Activated CD4-positive, alpha-beta T cell treated with anti-CD3 and anti-CD28 coated beads, Interleukin-2, Interleukin-6, amounts not matched to agents 100 ng/mL and 50 ng/mL, durations not matched to agents 16 hours and 8 hours (primary cell): ENCODE measurements around the gene VTCN1.

Experiments used
- DNase-seq: peaks from one replicate; pipeline ENCODE4 v3.0.0-alpha.2; 2020

The VTCN1 gene

DNA sequence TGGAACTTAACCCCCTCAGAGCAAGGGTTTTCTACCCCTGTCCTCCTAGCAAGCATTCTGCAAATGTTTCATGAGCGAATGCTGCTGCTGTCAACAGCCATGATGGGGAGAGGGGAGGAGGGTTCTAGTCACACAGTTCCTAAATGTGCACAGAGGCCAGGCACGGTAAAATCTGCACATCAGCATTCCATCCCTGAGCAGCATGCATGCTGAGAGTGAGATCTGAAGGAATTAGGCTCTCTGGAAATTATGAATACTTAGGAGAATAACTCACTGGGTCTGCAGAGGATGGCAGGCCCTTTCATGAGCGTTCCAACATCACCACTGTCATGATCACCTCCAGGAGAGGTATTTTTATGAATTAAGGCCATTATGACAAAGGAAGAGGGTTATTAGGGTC, 2.1 kb downstream of the VTCN1 start:
- DNase-seq, result no peak

GRCh38 chr1:117205368-117205767, 5.4 kb downstream of the VTCN1 start:
- no peak for DNase-seq

DNA sequence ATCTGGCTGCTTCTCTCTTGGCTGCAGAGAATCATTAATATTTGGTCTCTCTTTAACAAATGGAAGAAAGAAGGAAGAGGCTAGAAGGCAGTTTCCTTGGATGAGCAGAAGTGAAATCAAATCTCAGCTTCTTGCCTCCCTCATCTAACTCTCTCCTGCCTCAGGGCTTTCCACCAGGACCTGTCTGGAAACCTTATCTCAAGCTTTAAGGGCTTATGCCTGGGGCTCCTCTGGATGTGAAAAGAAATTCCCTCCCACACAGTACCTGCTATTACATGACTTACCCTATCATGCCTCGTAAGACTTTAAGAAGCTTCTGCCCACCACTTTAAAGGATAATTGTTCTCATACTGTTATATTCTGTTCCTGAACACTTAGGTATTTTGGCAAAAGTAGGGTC, 8.9 kb downstream of the VTCN1 start:
- DNase-seq, result no peak

- no peak for DNase-seq
These were observed 12.6 kb downstream of the VTCN1 start for GRCh38 chr1:117198097-117198496.

- DNase-seq, result no peak
These were observed 21.0 kb downstream of the VTCN1 start for GRCh38 chr1:117189726-117190125.

DNA sequence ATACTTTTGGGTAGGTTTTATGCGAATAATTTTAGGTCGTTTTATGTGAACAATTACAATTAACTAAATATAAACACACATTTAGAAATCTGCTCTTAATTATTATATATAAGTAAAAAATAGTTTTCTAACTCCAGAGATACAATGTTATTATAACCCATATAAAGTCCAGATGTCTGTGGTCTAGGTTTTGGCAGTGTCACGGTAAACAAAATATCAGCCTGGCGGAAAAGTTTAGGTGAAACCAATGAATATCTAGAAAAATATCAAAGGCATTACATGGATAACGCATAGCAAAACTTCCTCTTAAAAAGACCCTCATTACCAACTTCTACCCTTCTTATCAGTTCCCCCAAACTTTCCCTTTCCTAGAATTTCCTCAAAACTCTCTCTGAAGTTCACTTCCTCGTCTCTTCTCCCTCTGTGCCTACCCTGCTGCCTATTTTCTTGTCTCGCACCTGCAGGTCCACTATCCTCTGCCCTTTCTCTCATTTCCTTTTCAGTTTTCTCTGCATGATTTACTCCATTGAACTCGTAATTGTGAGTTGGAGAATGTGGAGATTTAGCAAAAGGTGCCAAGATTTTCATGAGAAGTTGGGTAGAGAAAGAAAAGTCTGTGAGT, 21.8 kb downstream of the VTCN1 start:
- DNase-seq, result no peak

- no peak for DNase-seq
These were observed 22.4 kb downstream of the VTCN1 start for GRCh38 chr1:117188170-117188815.

GRCh38 chr1:117183112-117183511, 27.6 kb downstream of the VTCN1 start:
- DNase-seq, result no peak

GRCh38 chr1:117182319-117182718, 28.4 kb downstream of the VTCN1 start:
- DNase-seq, result no peak

DNA sequence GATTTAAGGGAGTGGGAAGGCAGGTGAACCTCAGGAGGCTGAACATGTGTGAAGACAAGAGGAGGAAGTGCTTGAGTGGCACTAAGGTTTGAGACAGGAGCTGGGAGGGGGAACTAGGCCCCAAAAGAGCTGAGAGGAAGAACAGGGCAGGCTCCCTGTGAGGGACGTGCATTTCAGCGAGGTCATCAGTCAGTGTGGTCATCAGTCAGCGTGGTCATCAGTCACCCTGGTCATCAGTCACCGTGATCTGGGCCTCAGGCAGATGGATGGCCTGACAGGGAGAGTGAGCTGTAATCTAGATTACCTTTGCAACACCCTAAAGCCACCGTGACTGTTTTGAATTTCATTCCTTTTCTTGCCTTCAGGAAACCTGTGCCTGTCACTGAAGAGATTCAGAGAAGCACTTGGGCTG, 29.1 kb downstream of the VTCN1 start:
- DNase-seq, result no peak

DNA sequence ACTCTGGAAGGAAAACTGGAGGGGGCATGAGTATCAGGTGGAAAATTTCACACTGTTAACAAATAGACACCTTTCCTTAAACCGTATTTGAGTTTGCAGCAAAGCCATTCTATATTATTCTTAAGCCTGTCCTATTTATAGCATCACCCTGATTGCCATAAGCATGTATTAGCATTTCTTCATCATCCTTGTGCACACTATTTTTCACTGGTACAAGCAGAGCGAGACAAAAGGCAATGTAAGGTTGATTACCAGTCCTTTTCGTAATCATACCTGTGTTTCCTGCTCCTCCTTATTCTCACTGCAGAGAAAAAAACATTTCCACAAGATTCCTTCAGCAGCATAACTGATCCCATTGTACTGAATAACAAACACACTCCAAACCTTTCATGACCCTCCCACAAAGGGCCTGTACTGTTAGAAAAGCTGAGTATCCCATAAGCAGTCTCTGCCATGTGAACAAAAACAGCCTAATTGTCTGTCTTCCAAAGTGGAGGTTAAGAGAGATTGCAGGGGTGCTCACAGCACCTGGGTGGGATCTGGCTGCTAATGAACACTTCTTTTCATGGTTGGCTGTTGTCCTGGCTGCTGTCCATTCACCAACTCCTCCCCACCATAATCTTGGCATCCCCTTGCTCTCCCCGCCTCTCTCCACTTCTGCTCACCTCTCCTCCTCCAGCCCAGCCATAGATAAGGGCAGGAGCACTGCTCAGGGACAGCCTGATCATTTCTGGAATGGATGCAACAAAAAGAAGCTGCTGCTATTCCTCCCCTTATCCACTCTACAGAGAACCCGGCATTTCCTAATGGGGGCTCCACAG, 30.4 kb downstream of the VTCN1 start:
- DNase-seq, result no peak

DNA sequence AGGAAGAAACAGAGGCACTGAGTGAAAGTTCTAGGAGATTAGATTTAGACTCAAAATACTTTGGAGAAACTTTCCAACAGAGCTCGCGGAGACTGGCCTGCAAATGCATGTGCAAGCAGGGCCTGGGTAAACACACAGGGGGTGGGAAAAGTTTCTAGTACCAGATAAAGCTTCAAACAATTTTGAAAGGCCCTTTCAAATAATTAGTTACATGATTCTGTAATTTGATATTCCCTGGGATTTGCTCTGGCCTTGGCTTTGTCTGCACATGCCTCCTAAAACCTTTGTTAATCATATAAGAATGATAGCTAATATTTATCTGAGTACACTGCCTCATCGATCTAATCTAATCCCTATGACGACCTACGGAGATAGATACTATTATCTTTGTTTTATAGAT, 31.3 kb downstream of the VTCN1 start:
- DNase-seq, result no peak

DNA sequence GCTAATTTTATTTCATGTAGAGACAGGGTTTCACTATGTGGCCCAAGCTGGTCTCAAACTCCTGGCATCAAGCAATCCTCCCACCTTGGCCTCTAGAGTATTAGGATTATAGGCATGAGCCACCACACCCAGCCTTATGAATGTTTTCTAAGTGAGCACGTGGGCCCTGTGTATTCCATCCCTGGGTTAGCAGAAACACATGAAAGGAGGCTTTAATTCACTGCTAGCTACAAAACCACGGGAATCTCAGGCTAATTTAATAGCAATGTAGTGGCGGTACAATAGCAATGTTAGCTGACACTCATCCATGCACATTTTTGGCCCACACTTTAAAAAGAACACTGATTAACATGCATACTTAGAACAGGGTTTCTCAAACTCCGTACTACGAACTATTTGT, 32.0 kb downstream of the VTCN1 start:
- DNase-seq, result no peak

DNA sequence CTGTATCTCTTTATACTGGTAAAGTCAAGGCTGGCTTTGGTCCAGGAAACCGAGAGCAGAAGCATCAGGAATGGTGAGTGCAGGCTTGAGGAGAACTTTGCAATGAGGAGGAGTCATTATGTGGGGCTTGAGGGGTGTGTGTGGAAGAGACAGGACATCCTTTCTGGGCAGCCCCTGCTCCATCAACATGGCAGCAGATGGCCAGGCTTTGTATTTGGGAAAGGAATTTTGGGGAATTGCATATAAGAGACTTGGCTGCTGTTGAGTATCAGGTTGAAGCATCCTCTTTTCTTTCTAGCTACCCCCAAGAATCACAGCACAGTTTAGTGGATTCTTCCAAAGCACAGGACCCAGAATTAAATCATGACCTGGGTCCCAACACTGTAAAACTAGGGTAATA, 33.4 kb downstream of the VTCN1 start:
- DNase-seq, result no peak

DNA sequence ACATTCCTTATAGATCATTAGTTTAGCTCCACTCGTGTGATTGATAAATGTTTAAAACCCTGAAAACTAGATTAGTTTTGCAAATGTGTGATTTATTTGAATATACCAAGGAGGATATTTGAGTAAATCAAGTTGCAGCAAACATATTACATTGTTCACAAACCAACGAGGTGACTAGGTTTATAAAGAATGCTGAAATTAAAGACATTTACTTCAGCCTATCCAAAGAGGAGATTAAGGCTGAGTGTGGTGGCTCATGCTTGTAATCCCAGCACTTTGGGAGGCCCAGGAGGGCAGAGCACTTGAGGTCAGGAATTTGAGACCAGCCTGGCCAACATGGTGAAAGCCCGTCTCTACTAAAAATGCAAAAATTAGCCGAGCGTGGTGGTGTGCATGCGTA, 34.1 kb downstream of the VTCN1 start:
- DNase-seq, result no peak

DNA sequence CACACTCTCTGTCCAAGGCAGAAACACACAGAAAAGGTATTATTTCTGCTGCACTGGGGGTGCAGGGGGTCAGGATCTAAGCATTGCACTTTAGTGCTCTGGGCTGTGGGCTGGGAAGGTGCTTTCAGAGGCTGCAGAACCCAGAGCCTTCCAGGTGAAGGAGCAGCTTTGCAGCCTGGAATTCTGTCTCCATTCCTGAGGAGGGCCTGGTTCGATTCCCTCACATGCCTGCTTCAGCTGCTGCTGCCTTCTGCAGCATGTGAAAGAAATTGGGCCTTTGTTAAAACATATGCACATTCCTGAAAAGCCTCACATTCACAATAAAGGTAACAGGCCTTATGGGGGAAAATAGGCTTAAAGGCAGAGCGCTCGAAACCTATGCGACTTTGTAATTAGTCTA, 35.9 kb downstream of the VTCN1 start:
- DNase-seq, result no peak

- DNase-seq, result no peak
These were observed 37.0 kb downstream of the VTCN1 start for GRCh38 chr1:117173691-117174090.

DNA sequence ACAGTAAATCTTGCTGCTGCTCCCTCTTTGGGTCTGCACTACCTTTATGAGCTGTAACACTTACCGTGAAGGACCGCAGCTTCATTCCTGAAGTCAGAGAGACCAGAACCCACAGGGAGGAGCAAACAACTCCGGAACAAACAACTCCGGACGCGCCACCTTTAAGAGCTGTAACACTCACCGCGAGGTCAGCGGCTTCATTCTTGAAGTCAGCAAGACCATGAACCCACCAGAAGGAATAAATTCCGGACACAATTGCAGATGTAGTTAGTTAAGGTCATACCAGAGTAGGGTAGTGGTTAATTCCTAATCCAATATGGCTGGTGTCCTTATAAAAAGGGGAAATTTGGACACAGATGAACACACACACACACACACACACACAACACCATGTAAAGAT, 37.7 kb downstream of the VTCN1 start:
- no peak for DNase-seq

DNA sequence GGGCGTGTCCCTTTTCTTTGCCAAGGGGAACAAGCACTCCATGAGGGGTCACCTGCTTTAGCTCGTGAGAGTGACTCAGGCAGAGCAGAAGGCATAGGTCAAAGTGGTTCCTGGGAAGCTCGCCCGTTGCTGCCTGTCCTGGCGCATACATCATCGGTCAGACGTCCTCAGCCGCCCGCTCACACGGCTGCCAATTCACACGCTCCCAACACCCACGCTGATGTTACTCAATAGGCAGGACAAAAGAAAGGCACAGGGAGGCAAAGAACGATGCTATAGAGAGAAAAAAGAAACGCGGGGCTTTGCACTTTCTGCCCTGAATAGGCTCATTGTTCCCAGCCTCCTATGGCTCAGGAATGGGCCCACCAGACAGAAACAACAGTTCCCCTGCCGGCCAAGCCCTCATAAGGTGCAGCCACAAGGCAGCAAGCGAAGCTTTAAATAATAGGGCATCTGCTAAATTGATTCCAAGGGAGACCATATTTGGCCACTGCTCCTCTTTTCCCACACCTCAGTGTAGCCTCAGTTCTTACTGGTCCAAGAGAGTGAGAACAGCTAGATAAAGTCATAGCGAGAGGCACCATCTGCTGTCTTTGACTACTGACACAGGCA, 38.7 kb downstream of the VTCN1 start:
- DNase-seq, result no peak

DNA sequence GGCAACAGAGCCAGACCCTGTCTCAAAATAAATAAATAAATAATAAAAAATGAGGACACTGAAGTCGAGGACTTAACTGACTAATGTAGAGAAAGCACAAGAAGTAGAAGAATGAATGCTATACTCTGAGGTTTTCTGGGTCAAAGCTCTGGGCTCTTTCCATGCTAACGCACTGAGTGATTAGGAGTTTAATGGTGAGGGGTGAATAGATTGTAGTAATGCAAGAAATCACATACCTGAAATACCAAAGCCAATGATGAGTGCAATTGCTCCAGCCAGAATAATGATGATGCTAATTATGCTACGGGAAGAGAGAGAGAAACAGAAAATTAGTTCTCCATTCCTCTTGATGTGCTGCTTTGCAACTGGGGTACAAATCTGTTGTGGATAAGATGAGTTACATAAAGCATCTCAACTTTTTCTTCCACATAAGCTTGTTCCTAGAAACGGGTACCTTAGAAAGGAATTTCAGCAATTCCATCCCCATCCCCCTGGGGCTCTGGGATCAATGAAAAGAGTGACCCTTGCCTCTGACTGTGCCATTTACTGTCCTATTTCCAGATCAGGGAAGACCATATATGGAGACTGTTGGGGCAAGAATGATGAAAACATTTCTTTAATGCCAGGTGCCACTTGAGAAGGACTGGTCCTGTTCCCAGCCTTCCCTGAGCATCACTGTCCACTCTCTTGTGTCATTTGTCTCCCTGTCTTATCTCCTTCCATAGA, 40.7 kb downstream of the VTCN1 start:
- no peak for DNase-seq

- no peak for DNase-seq
These were observed 43.3 kb downstream of the VTCN1 start for GRCh38 chr1:117167402-117167801.

- DNase-seq, result no peak
These were observed 44.7 kb downstream of the VTCN1 start for GRCh38 chr1:117166076-117166475.

GRCh38 chr1:117164209-117164608, 46.5 kb downstream of the VTCN1 start:
- no peak for DNase-seq
